CD4-positive, alpha-beta T cell treated with Interleukin-4 for 4 hours (primary cell): Measurements from ENCODE around the gene LRMDA.
"Not testable (repeated sequence)": the region's sequence is repeated elsewhere in the genome, so short reads cannot be mapped to it uniquely, and the experiment has no call there.

ENCODE experiments used
- DNase-seq: peaks from one replicate; pipeline ENCODE4 v3.0.0-alpha.2; 2020

The LRMDA gene

GRCh38 chr10:76509446-76509845 is 1078.0 kb downstream of the LRMDA start:
- DNase-seq, result no peak

- no peak for DNase-seq
Measured at GRCh38 chr10:76514321-76514720, 1082.9 kb downstream of the LRMDA start.

- no peak for DNase-seq
Measured at GRCh38 chr10:76514869-76515268, 1083.4 kb downstream of the LRMDA start.

- DNase-seq, result no peak
Measured at GRCh38 chr10:76522547-76522946, 1091.1 kb downstream of the LRMDA start.

GRCh38 chr10:76523246-76523645 is 1091.8 kb downstream of the LRMDA start:
- DNase-seq, result no peak

GRCh38 chr10:76523791-76524351 is 1092.4 kb downstream of the LRMDA start:
- DNase-seq, result no peak

- not testable (repeated sequence) for DNase-seq
Measured at GRCh38 chr10:76526833-76527232, 1095.4 kb downstream of the LRMDA start.

GRCh38 chr10:76540331-76540730 is 1108.9 kb downstream of the LRMDA start:
- DNase-seq, result no peak

GRCh38 chr10:76540786-76541185 is 1109.4 kb downstream of the LRMDA start:
- DNase-seq, result no peak

GRCh38 chr10:76541852-76542251 is 1110.4 kb downstream of the LRMDA start:
- DNase-seq, result no peak

GRCh38 chr10:76542307-76542930 is 1111.0 kb downstream of the LRMDA start:
- no peak for DNase-seq

- DNase-seq, result no peak
Measured at GRCh38 chr10:76543655-76544054, 1112.2 kb downstream of the LRMDA start.

GRCh38 chr10:76544789-76545188 is 1113.4 kb downstream of the LRMDA start:
- DNase-seq, result no peak

GRCh38 chr10:76546411-76546810 is 1115.0 kb downstream of the LRMDA start:
- DNase-seq, result no peak

GRCh38 chr10:76547352-76547972 is 1116.0 kb downstream of the LRMDA start:
- DNase-seq, result peak; percentile 23

GRCh38 chr10:76548716-76549115 is 1117.3 kb downstream of the LRMDA start:
- no peak for DNase-seq

GRCh38 chr10:76549171-76549570 is 1117.7 kb downstream of the LRMDA start:
- DNase-seq, result no peak

- no peak for DNase-seq
Measured at GRCh38 chr10:76550806-76551205, 1119.4 kb downstream of the LRMDA start.

GRCh38 chr10:76552091-76552873 is 1120.9 kb downstream of the LRMDA start:
- DNase-seq, result no peak

GRCh38 chr10:76553263-76554032 is 1122.0 kb downstream of the LRMDA start:
- DNase-seq, result no peak

GRCh38 chr10:76554033-76554408 is 1122.6 kb downstream of the LRMDA start:
- DNase-seq, result no peak

- DNase-seq, result no peak
Measured at GRCh38 chr10:76554478-76554877, 1123.1 kb downstream of the LRMDA start.

GRCh38 chr10:76555067-76555670 is 1123.7 kb downstream of the LRMDA start:
- DNase-seq, result no peak
